Measurements from ENCODE around the gene SLC39A12. TPM values are rescaled to one million over a fixed set of nuclear protein-coding genes. Genes with fewer than 3 reads are reported as not detected.

Gene SLC39A12
- not detected for total RNA-seq

GRCh38 chr10:17951868-17952371, at the start of gene SLC39A12:
TSS of gene SLC39A12 (plus strand) at chr10:17951918. CDS start at chr10:17953277, 1,359 bp downstream.
- Mint-ChIP-seq H3K27me3 (ENCODE audit: low read depth) (no peaks in the 10 kb centered on the region), H3K9me3 (ENCODE audit: insufficient read depth) (no peaks in the 10 kb centered on the region)

GRCh38 chr10:17904564-17904963, 47.2 kb upstream of the SLC39A12 start:
- ChIA-PET POLR2A (no interaction called here), CTCF (no interaction called here)
- Mint-ChIP-seq H3K4me3 (no peak overlapping the region), H3K9me3 (ENCODE audit: insufficient read depth) (no peaks in the 10 kb centered on the region), H3K4me1 (ENCODE audit: low read depth) (no peaks in the 10 kb centered on the region), H3K27me3 (ENCODE audit: low read depth) (no peaks in the 10 kb centered on the region), H3K27ac (no peak overlapping the region), H3K36me3 (ENCODE audit: low read depth) (no peaks in the 10 kb centered on the region)
- DNase-seq (no peak), ATAC-seq (no peak)

More at GRCh38 chr10:17951868-17952371, at the start of gene SLC39A12:
- Mint-ChIP-seq H3K4me1 (ENCODE audit: low read depth) (no peaks in the 10 kb centered on the region), H3K27ac (no peak within 1 kb of the TSS), H3K36me3 (ENCODE audit: low read depth) (no peaks in the 10 kb centered on the region), H3K4me3 (no peak within 1 kb of the TSS)
- ChIA-PET POLR2A (no interaction called here), CTCF (no interaction called here)
- ATAC-seq (no peak), DNase-seq (no peak)

- H3K4me3 Mint-ChIP-seq, result no peak overlapping the region
- H3K27me3 Mint-ChIP-seq (ENCODE audit: low read depth), result no peaks in the 10 kb centered on the region
- CTCF ChIA-PET, result no interaction called here
These were observed 46.2 kb upstream of the SLC39A12 start for GRCh38 chr10:17905491-17905890.

GRCh38 chr10:17906002-17906401, 45.7 kb upstream of the SLC39A12 start:
- no peaks in the 10 kb centered on the region for H3K36me3 Mint-ChIP-seq (ENCODE audit: low read depth)
- CTCF ChIA-PET, result no interaction called here
- no peak overlapping the region for H3K27ac Mint-ChIP-seq
- no peak overlapping the region for H3K4me3 Mint-ChIP-seq
- POLR2A ChIA-PET, result no interaction called here
- H3K9me3 Mint-ChIP-seq (ENCODE audit: insufficient read depth), result no peaks in the 10 kb centered on the region
- H3K27me3 Mint-ChIP-seq (ENCODE audit: low read depth), result no peaks in the 10 kb centered on the region
- no peaks in the 10 kb centered on the region for H3K4me1 Mint-ChIP-seq (ENCODE audit: low read depth)
- ATAC-seq (no peak), DNase-seq (no peak)

More at GRCh38 chr10:17905491-17905890, 46.2 kb upstream of the SLC39A12 start:
- ATAC-seq, result no peak
- Mint-ChIP-seq H3K4me1 (ENCODE audit: low read depth) (no peaks in the 10 kb centered on the region), H3K9me3 (ENCODE audit: insufficient read depth) (no peaks in the 10 kb centered on the region), H3K27ac (no peak overlapping the region), H3K36me3 (ENCODE audit: low read depth) (no peaks in the 10 kb centered on the region)
- DNase-seq, result no peak
- POLR2A ChIA-PET, result no interaction called here

- no peak for ATAC-seq
- no peak overlapping the region for H3K4me3 Mint-ChIP-seq
- H3K36me3 Mint-ChIP-seq (ENCODE audit: low read depth), result no peaks in the 10 kb centered on the region
- H3K9me3 Mint-ChIP-seq (ENCODE audit: insufficient read depth), result no peaks in the 10 kb centered on the region
- DNase-seq, result no peak
- H3K27me3 Mint-ChIP-seq (ENCODE audit: low read depth), result no peaks in the 10 kb centered on the region
- H3K27ac Mint-ChIP-seq, result no peak overlapping the region
- ChIA-PET POLR2A (no interaction called here), CTCF (no interaction called here)
- H3K4me1 Mint-ChIP-seq (ENCODE audit: low read depth), result no peaks in the 10 kb centered on the region
These were observed 44.1 kb upstream of the SLC39A12 start for GRCh38 chr10:17907641-17908040.

GRCh38 chr10:17910125-17910789, 41.5 kb upstream of the SLC39A12 start:
- peak; percentile 23 for DNase-seq
- Mint-ChIP-seq H3K4me1 (ENCODE audit: low read depth) (no peaks in the 10 kb centered on the region), H3K27ac (no peak overlapping the region), H3K36me3 (ENCODE audit: low read depth) (no peaks in the 10 kb centered on the region), H3K9me3 (ENCODE audit: insufficient read depth) (no peaks in the 10 kb centered on the region), H3K4me3 (no peak overlapping the region), H3K27me3 (ENCODE audit: low read depth) (no peaks in the 10 kb centered on the region)
- ChIA-PET POLR2A (no interaction called here), CTCF (no interaction called here)
- ATAC-seq, result no peak

GRCh38 chr10:17912754-17913153, 39.0 kb upstream of the SLC39A12 start:
- Mint-ChIP-seq H3K27ac (no peak overlapping the region), H3K36me3 (ENCODE audit: low read depth) (no peaks in the 10 kb centered on the region), H3K4me3 (no peak overlapping the region), H3K9me3 (ENCODE audit: insufficient read depth) (no peaks in the 10 kb centered on the region), H3K4me1 (ENCODE audit: low read depth) (no peaks in the 10 kb centered on the region), H3K27me3 (ENCODE audit: low read depth) (no peaks in the 10 kb centered on the region)
- DNase-seq (no peak), ATAC-seq (no peak)
- CTCF ChIA-PET, result no interaction called here
- POLR2A ChIA-PET, result no interaction called here

- DNase-seq, result no peak
- CTCF ChIA-PET, result no interaction called here
- H3K27me3 Mint-ChIP-seq (ENCODE audit: low read depth), result no peaks in the 10 kb centered on the region
- no peak overlapping the region for H3K27ac Mint-ChIP-seq
- H3K9me3 Mint-ChIP-seq (ENCODE audit: insufficient read depth), result no peaks in the 10 kb centered on the region
- no peak for ATAC-seq
- H3K4me1 Mint-ChIP-seq (ENCODE audit: low read depth), result no peaks in the 10 kb centered on the region
- no peak overlapping the region for H3K4me3 Mint-ChIP-seq
- POLR2A ChIA-PET, result no interaction called here
- no peaks in the 10 kb centered on the region for H3K36me3 Mint-ChIP-seq (ENCODE audit: low read depth)
These were observed 38.1 kb upstream of the SLC39A12 start for GRCh38 chr10:17913604-17914003.

GRCh38 chr10:17914169-17915045, 37.3 kb upstream of the SLC39A12 start:
- ATAC-seq, result no peak
- ChIA-PET POLR2A (no interaction called here), CTCF (no interaction called here)

GRCh38 chr10:17915181-17915580, 36.5 kb upstream of the SLC39A12 start:
- ChIA-PET POLR2A (no interaction called here), CTCF (no interaction called here)
- Mint-ChIP-seq H3K27ac (no peak overlapping the region), H3K4me3 (no peak overlapping the region), H3K27me3 (ENCODE audit: low read depth) (no peaks in the 10 kb centered on the region), H3K36me3 (ENCODE audit: low read depth) (no peaks in the 10 kb centered on the region), H3K4me1 (ENCODE audit: low read depth) (no peaks in the 10 kb centered on the region), H3K9me3 (ENCODE audit: insufficient read depth) (no peaks in the 10 kb centered on the region)
- DNase-seq (no peak), ATAC-seq (no peak)

More at GRCh38 chr10:17914169-17915045, 37.3 kb upstream of the SLC39A12 start:
- no peaks in the 10 kb centered on the region for H3K9me3 Mint-ChIP-seq (ENCODE audit: insufficient read depth)
- no peak overlapping the region for H3K27ac Mint-ChIP-seq
- DNase-seq, result no peak
- H3K27me3 Mint-ChIP-seq (ENCODE audit: low read depth), result no peaks in the 10 kb centered on the region
- H3K36me3 Mint-ChIP-seq (ENCODE audit: low read depth), result no peaks in the 10 kb centered on the region
- H3K4me1 Mint-ChIP-seq (ENCODE audit: low read depth), result no peaks in the 10 kb centered on the region
- no peak overlapping the region for H3K4me3 Mint-ChIP-seq

GRCh38 chr10:17918187-17918903, 33.4 kb upstream of the SLC39A12 start:
- Mint-ChIP-seq H3K4me3 (no peak overlapping the region), H3K27ac (no peak overlapping the region), H3K9me3 (ENCODE audit: insufficient read depth) (no peaks in the 10 kb centered on the region), H3K27me3 (ENCODE audit: low read depth) (no peaks in the 10 kb centered on the region), H3K36me3 (ENCODE audit: low read depth) (no peaks in the 10 kb centered on the region), H3K4me1 (ENCODE audit: low read depth) (no peaks in the 10 kb centered on the region)
- CTCF ChIA-PET, result no interaction called here
- no peak for DNase-seq
- no peak for ATAC-seq
- POLR2A ChIA-PET, result no interaction called here

- CTCF ChIA-PET, result no interaction called here
- ATAC-seq, result no peak
These were observed 30.3 kb upstream of the SLC39A12 start for GRCh38 chr10:17921378-17921777.

More at GRCh38 chr10:17921378-17921777, 30.3 kb upstream of the SLC39A12 start:
- H3K4me3 Mint-ChIP-seq, result no peak overlapping the region
- POLR2A ChIA-PET, result no interaction called here
- DNase-seq, result no peak
- H3K36me3 Mint-ChIP-seq (ENCODE audit: low read depth), result no peaks in the 10 kb centered on the region
- no peaks in the 10 kb centered on the region for H3K27me3 Mint-ChIP-seq (ENCODE audit: low read depth)
- no peaks in the 10 kb centered on the region for H3K4me1 Mint-ChIP-seq (ENCODE audit: low read depth)
- no peaks in the 10 kb centered on the region for H3K9me3 Mint-ChIP-seq (ENCODE audit: insufficient read depth)
- no peak overlapping the region for H3K27ac Mint-ChIP-seq

Measured in activated CD8-positive, alpha-beta T cell treated with anti-CD3 and anti-CD28 coated beads, Interleukin-2, amount 10 ng/mL, durations not matched to agents 7 days and 5 days (primary cell).